ENCODE measurements around the gene CRLF3. TPM values are rescaled to one million over a fixed set of nuclear protein-coding genes. Genes with fewer than 3 reads are reported as not detected.
"Not testable (repeated sequence)": the region's sequence is repeated elsewhere in the genome, so short reads cannot be mapped to it uniquely, and the experiment has no call there.

The CRLF3 gene
- polyA plus RNA-seq, 1 donor: 10.3 TPM

DNA sequence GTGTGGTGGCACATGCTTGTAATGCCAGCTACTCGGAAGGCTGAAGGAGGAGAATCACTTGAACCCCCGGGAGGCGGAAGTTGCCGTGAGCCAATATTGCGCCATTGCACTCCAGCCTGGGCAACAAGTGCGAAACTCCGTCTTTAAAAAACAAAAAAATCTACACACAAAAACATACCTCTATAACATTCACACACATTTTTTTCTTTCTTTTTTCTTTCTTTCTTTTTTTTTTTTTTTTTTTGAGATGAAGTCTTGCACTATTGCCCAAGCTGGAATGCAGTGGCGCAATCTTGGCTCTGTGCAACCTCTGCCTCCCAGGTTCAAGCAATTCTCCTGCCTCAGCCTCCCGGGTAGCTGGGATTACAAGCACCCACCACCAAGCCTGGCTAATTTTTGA lies 9.6 kb downstream of the CRLF3 start:
- not testable (repeated sequence) for DNase-seq (ENCODE audit: low read depth)

GRCh38 chr17:30814236-30814635 lies 10.3 kb downstream of the CRLF3 start:
- DNase-seq (ENCODE audit: low read depth): not testable (repeated sequence)

DNA sequence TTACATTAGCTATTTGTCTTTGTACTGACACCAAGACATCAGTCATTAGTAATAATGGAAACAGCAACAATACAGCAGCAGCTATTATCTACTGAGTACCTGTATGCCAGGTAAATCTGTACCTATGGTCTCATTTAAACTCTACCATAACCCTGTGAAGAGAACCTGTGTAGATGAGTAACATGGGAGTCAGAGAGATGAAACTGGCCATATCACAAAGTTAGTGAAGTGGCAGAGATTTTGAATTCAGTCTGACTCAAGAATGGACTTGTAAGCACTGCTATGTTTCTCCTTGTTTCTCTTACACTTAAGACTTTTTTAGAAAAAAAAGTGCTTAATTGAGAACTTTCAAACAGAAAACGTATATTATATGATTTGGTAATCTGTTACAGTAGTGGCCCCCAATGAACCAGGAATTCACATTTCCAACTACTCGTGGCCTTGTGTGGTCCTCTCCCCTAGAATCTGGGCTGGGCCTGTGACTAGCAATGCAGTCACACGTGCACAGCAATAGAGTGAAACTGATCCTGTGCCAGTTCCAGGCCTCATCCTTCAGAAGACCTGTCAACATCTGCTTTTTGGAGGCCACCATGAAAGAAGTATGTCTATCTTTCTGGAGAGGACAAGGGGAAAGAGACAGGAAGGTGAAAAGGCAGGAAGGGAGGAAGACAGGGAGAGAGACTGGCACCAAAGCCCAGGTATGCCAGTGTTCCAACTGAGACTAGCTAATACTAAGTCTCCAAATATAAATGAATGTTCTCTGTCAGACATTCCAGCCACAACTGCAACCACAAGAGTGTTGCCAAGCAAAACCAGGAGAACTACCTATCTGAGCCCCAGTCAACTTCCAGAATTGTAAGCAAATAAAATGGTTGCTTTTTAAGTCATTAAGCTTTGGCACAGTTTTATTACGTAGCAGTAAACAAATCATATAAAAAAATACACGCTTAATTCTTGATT lies 12.0 kb downstream of the CRLF3 start:
- DNase-seq (ENCODE audit: low read depth): no peak

GRCh38 chr17:30809867-30810266 lies 14.6 kb downstream of the CRLF3 start:
- no peak for DNase-seq (ENCODE audit: low read depth)

DNA sequence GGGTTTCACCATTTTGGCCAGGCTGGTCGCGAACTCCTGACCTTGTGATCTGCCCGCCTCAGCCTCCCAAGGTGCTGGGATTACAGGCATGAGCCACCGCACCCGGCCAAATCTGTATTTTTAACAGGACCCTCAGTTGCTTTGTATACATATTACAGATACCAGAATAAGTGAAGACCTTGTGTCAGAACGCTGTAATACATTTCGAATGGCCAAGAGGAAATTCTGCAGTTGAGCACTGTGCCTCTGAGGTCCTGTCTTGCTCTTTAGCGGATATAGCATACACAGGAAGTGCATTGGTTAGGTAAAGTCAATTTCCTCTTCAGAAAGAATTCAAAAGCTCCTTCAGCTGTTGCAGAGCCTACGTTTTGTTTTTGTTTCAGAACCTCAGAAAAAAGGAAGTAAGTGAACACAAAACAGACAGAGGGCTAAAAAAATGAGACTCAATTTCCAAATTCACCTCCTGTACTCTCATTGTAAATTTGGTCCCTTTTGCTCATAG lies 15.7 kb downstream of the CRLF3 start:
- DNase-seq (ENCODE audit: low read depth): no peak

GRCh38 chr17:30807896-30808295 lies 16.6 kb downstream of the CRLF3 start:
- DNase-seq (ENCODE audit: low read depth): no peak

DNA sequence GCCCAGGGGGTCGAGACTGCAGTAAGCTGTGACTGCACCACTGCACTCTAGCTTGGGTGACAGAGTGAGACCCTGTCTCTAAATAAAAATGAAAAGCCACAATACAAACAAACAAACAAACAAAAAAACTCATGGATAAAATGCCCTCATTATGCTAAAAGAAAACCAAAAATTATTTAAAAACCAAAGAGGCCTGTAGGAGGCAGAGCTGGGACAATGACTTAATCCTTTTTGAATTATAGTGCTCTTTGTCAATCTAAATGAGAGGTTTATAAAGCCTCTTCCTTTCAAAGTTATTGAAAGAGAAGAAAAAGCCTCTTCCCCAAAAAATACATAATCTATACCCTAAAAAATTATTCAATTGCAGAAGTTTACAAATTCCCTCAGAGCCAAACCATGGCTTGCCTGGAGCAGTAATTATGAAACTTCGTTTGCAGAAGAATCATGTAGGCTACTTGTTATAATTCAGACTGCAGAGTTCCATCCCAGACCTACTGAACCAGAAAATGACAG lies 18.5 kb downstream of the CRLF3 start:
- DNase-seq (ENCODE audit: low read depth): no peak

DNA sequence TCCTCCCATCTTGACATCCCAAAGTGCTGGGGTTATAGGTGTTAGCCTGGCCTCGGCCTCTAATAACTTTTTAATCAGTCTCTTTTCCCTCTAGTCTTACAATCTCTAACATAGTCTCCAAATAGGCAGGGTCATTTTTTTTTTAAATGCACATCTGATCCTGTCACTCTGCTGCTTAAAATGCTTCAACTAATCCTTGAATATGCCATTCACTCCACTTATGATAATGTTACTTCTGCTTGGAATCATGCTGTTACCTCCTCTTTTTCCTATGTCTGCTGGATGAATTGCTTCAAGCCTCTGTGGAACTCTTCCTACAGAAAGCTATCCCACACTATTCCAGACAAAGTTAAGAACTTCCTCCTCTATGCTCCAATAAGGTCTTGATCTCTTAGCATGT lies 22.8 kb downstream of the CRLF3 start:
- no peak for DNase-seq (ENCODE audit: low read depth)

- no peak for DNase-seq (ENCODE audit: low read depth)
These were observed 28.5 kb downstream of the CRLF3 start for GRCh38 chr17:30796016-30796415.

GRCh38 chr17:30794372-30794771 lies 30.1 kb downstream of the CRLF3 start:
- DNase-seq (ENCODE audit: low read depth): no peak

DNA sequence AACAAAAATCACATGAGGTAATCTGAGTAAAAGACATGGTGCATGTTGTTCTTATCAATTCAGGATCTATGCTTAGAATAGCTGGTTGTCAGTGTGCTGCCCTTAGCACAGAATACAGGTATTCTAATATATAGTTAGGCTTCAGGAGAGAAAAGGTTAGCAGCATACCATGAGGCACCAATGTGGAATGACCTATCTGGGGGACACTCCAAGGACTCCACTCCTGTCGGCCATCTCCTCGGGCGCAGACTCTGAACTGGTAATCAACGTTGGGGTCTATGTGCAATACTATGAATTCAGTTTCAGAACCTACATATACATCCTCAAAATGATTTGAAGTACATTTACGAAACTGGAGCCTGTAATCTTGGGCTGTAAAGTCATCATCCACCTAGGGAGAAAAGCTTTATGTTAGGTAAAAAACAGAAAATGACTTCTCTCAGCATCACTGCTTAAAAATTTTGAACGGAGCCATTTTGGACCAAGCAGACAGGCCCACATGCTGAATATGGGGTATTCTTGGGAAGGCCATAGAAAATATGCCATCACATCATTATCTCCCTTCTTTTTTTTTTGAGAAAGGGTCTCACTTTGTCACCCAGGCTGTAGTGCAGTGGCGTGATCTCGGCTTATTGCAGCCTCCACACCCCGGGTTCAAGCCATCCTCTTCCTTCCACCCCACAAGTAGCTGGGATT lies 31.1 kb downstream of the CRLF3 start:
- no peak for DNase-seq (ENCODE audit: low read depth)

GRCh38 chr17:30790279-30790678 lies 34.2 kb downstream of the CRLF3 start:
- DNase-seq (ENCODE audit: low read depth): no peak

DNA sequence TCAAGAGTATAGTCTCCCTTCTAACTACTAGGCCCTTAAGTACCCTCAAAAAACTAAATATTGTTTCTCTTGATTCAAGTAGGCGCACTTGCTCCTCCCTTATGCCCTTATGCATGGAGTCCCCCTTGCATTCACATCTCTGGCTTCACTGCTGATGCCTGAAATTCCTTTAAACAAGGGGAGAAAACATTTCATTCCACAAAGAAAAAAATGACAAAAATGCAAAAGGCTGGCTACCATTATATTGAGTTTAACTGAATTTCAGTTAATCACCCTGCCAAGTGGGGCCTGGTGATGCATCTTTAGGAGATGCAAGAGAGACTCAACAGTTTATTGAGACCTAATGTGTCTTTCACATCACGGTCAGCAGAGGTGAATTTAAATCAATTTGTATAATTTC lies 35.6 kb downstream of the CRLF3 start:
- no peak for DNase-seq (ENCODE audit: low read depth)

- DNase-seq (ENCODE audit: low read depth): no peak
These were observed 42.3 kb downstream of the CRLF3 start for GRCh38 chr17:30782206-30782605.

GRCh38 chr17:30780343-30780742 lies 44.1 kb downstream of the CRLF3 start:
- no peak for DNase-seq (ENCODE audit: low read depth)

- DNase-seq (ENCODE audit: low read depth): not testable (repeated sequence)
These were observed 55.7 kb downstream of the CRLF3 start for GRCh38 chr17:30768771-30769170.

GRCh38 chr17:30767641-30768404 lies 56.7 kb downstream of the CRLF3 start:
- DNase-seq (ENCODE audit: low read depth): not testable (repeated sequence)

DNA sequence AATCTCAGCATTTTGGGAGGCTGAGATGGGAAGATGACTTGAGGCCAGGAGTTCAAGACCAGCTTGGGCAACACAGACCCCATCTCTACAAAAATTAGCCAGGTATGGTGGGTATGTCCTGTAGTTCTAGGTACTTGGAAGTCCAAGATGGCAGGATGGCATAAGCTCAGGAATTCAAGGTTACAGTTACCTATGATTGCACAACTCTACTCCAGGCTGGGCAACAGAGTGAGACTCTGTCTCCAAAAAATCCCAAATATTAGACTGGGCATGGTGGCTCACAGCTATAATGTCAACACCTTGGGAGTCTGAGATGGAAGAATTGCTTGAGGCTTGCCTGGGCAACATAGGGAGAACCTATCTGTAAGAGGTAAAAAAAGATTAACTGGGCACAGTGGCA lies 63.4 kb downstream of the CRLF3 start:
- DNase-seq (ENCODE audit: low read depth): no peak

GRCh38 chr17:30753291-30753690 lies 71.2 kb downstream of the CRLF3 start:
- DNase-seq (ENCODE audit: low read depth): not testable (repeated sequence)

GRCh38 chr17:30750982-30751381 lies 73.5 kb downstream of the CRLF3 start:
- DNase-seq (ENCODE audit: low read depth): not testable (repeated sequence)

GRCh38 chr17:30747621-30748020 lies 76.9 kb downstream of the CRLF3 start:
- DNase-seq (ENCODE audit: low read depth): not testable (repeated sequence)

DNA sequence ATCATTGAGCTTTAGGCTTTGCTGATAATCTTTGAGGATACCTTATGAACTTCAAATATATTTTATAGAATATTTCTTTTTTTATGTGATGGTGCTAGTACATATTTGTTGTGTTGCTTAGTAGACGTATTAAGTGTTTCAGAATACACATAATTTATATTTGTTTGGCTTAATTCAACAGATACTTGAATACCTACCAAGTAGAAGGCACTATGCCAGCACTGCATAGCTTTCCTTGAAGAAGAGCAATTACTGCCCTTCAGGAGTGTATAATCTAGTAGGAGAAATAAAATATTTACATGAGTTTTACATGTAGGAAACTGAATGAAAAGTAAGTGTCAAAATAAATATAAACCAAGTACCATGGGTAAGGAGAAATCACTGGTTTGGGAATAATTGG lies 81.8 kb downstream of the CRLF3 start:
- DNase-seq (ENCODE audit: low read depth): not testable (repeated sequence)

Measured in forelimb muscle (tissue), 1 donor.